ENCODE measurements around the gene FAM114A1.

FAM114A1 gene

GRCh38 chr4:38944440-38944839, 76.8 kb downstream of the FAM114A1 start:
- Histone ChIP-seq H3K27me3 (ENCODE audit: control insufficient read depth, insufficient read depth, low read length) (no peaks in the 10 kb centered on the region), H3K9ac (ENCODE audit: low read depth, low read length) (no peak overlapping the region), H3K4me3 (ENCODE audit: low read depth, low read length) (no peak overlapping the region), H3K9me3 (ENCODE audit: control insufficient read depth, insufficient read depth, low read length) (no peaks in the 10 kb centered on the region), H3K4me1 (ENCODE audit: control insufficient read depth, insufficient read depth, low read length) (no peaks in the 10 kb centered on the region), H3K36me3 (ENCODE audit: control insufficient read depth, insufficient read depth, low read length) (no peaks in the 10 kb centered on the region)

DNA sequence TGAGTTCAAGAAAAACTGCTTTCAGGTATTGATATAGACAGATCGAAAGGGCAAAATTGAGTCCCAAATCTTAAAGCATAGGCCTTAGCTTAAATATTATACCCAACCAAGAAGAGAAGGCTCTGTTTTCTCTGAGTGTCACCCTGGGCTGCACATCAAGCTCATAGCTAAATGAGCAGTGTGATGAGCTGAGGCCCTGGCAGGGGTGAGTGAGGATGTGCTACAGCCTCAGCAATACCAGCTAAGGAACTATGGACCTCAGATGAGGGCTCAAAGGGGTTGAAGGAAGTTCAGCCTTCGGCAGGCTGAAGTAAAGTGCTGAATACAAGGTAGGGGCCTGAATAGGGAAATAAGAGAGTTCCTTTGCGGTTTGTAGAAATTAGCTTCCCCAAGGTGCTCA, 79.3 kb downstream of the FAM114A1 start:
- H3K9me3 ChIP-seq (ENCODE audit: control insufficient read depth, insufficient read depth, low read length) = no peaks in the 10 kb centered on the region

DNA sequence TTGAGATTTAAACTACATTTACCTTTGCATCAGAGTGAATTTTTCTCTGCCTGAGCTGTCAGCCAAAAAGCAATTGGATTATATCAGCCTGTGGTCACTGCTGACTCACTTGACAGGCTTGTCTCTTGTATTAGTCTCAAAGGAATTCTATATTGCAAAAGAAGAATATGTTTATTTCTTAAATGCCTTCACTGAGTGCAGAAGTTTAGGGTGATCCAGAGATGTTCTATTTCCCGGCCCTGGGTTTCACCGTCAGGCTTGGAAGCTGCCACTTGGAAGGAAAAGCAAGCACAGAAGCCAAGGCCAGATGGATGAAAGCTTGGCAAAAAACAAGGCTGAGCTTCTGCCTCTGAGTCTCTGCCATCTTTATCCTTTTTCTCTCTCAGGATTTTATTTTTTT, 80.9 kb downstream of the FAM114A1 start:
- no peak overlapping the region for H3K9ac ChIP-seq (ENCODE audit: low read depth, low read length)
- no peaks in the 10 kb centered on the region for H3K4me1 ChIP-seq (ENCODE audit: control insufficient read depth, insufficient read depth, low read length)
- H3K4me3 ChIP-seq (ENCODE audit: low read depth, low read length) = no peak overlapping the region
- H3K36me3 ChIP-seq (ENCODE audit: control insufficient read depth, insufficient read depth, low read length) = no peaks in the 10 kb centered on the region
- no peaks in the 10 kb centered on the region for H3K9me3 ChIP-seq (ENCODE audit: control insufficient read depth, insufficient read depth, low read length)
- H3K27me3 ChIP-seq (ENCODE audit: control insufficient read depth, insufficient read depth, low read length) = no peaks in the 10 kb centered on the region

More for the DNA sequence above, 79.3 kb downstream of the FAM114A1 start:
- no peak overlapping the region for H3K9ac ChIP-seq (ENCODE audit: low read depth, low read length)
- H3K36me3 ChIP-seq (ENCODE audit: control insufficient read depth, insufficient read depth, low read length) = no peaks in the 10 kb centered on the region
- H3K27me3 ChIP-seq (ENCODE audit: control insufficient read depth, insufficient read depth, low read length) = no peaks in the 10 kb centered on the region
- no peaks in the 10 kb centered on the region for H3K4me1 ChIP-seq (ENCODE audit: control insufficient read depth, insufficient read depth, low read length)
- no peak overlapping the region for H3K4me3 ChIP-seq (ENCODE audit: low read depth, low read length)

GRCh38 chr4:38949411-38950051, 81.9 kb downstream of the FAM114A1 start:
- no peaks in the 10 kb centered on the region for H3K27me3 ChIP-seq (ENCODE audit: control insufficient read depth, insufficient read depth, low read length)
- no peak overlapping the region for H3K9ac ChIP-seq (ENCODE audit: low read depth, low read length)
- no peak overlapping the region for H3K4me3 ChIP-seq (ENCODE audit: low read depth, low read length)
- H3K9me3 ChIP-seq (ENCODE audit: control insufficient read depth, insufficient read depth, low read length) = no peaks in the 10 kb centered on the region
- H3K36me3 ChIP-seq (ENCODE audit: control insufficient read depth, insufficient read depth, low read length) = no peaks in the 10 kb centered on the region
- no peaks in the 10 kb centered on the region for H3K4me1 ChIP-seq (ENCODE audit: control insufficient read depth, insufficient read depth, low read length)

GRCh38 chr4:38950159-38950558, 82.6 kb downstream of the FAM114A1 start:
- Histone ChIP-seq H3K36me3 (ENCODE audit: control insufficient read depth, insufficient read depth, low read length) (no peaks in the 10 kb centered on the region), H3K9ac (ENCODE audit: low read depth, low read length) (no peak overlapping the region), H3K27me3 (ENCODE audit: control insufficient read depth, insufficient read depth, low read length) (no peaks in the 10 kb centered on the region), H3K9me3 (ENCODE audit: control insufficient read depth, insufficient read depth, low read length) (no peaks in the 10 kb centered on the region), H3K4me3 (ENCODE audit: low read depth, low read length) (no peak overlapping the region), H3K4me1 (ENCODE audit: control insufficient read depth, insufficient read depth, low read length) (no peaks in the 10 kb centered on the region)

DNA sequence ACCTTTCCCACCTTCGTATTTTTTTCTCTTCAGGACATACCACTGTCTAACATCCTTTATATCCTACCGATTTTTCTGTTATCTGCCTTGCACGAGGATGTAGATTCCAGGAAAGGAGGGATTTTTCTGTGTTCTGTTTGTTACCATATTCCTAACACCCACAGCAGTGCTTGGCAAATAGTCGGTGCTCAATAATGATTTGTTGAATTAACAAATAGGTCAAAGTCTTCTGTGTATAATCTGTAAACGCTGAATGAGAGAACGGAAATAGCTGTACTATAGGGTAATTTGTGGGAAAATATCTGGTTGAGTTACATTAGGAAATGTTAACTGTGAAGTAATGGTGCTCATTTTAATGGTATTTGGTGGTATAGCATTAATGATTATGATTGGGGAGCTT, 83.1 kb downstream of the FAM114A1 start:
- Histone ChIP-seq H3K36me3 (ENCODE audit: control insufficient read depth, insufficient read depth, low read length) (no peaks in the 10 kb centered on the region), H3K9me3 (ENCODE audit: control insufficient read depth, insufficient read depth, low read length) (no peaks in the 10 kb centered on the region), H3K27me3 (ENCODE audit: control insufficient read depth, insufficient read depth, low read length) (no peaks in the 10 kb centered on the region), H3K9ac (ENCODE audit: low read depth, low read length) (no peak overlapping the region), H3K4me1 (ENCODE audit: control insufficient read depth, insufficient read depth, low read length) (no peaks in the 10 kb centered on the region), H3K4me3 (ENCODE audit: low read depth, low read length) (no peak overlapping the region)

DNA sequence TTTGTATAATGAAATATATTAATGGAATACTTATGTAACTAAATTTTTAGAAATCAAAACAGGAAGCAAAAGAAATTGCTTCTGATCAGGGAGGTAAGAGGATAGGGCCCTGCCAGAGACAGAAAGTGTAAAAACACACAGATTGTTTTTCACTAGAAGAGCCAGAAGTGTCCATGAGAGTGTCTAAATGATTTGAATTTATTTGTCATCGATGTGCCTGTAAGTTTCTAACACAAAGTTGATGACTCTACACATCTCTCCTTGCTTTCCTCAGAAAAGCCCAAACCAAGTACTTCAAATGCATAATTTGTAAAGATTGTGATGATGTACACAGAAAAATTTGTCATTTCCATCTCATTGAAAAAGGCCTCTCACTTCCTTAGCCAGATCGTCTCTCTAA, 84.0 kb downstream of the FAM114A1 start:
- no peaks in the 10 kb centered on the region for H3K27me3 ChIP-seq (ENCODE audit: control insufficient read depth, insufficient read depth, low read length)
- H3K36me3 ChIP-seq (ENCODE audit: control insufficient read depth, insufficient read depth, low read length) = no peaks in the 10 kb centered on the region
- H3K4me1 ChIP-seq (ENCODE audit: control insufficient read depth, insufficient read depth, low read length) = no peaks in the 10 kb centered on the region
- H3K9ac ChIP-seq (ENCODE audit: low read depth, low read length) = no peak overlapping the region
- H3K9me3 ChIP-seq (ENCODE audit: control insufficient read depth, insufficient read depth, low read length) = no peaks in the 10 kb centered on the region
- no peak overlapping the region for H3K4me3 ChIP-seq (ENCODE audit: low read depth, low read length)

- Histone ChIP-seq H3K36me3 (ENCODE audit: control insufficient read depth, insufficient read depth, low read length) (no peaks in the 10 kb centered on the region), H3K9me3 (ENCODE audit: control insufficient read depth, insufficient read depth, low read length) (no peaks in the 10 kb centered on the region), H3K4me1 (ENCODE audit: control insufficient read depth, insufficient read depth, low read length) (no peaks in the 10 kb centered on the region), H3K27me3 (ENCODE audit: control insufficient read depth, insufficient read depth, low read length) (no peaks in the 10 kb centered on the region), H3K4me3 (ENCODE audit: low read depth, low read length) (no peak overlapping the region), H3K9ac (ENCODE audit: low read depth, low read length) (no peak overlapping the region)
Measured at GRCh38 chr4:38952017-38952416, 84.4 kb downstream of the FAM114A1 start.

- Histone ChIP-seq H3K4me1 (ENCODE audit: control insufficient read depth, insufficient read depth, low read length) (no peaks in the 10 kb centered on the region), H3K36me3 (ENCODE audit: control insufficient read depth, insufficient read depth, low read length) (no peaks in the 10 kb centered on the region), H3K9me3 (ENCODE audit: control insufficient read depth, insufficient read depth, low read length) (no peaks in the 10 kb centered on the region), H3K4me3 (ENCODE audit: low read depth, low read length) (no peak overlapping the region), H3K9ac (ENCODE audit: low read depth, low read length) (no peak overlapping the region), H3K27me3 (ENCODE audit: control insufficient read depth, insufficient read depth, low read length) (no peaks in the 10 kb centered on the region)
Measured at GRCh38 chr4:38954727-38955126, 87.1 kb downstream of the FAM114A1 start.

DNA sequence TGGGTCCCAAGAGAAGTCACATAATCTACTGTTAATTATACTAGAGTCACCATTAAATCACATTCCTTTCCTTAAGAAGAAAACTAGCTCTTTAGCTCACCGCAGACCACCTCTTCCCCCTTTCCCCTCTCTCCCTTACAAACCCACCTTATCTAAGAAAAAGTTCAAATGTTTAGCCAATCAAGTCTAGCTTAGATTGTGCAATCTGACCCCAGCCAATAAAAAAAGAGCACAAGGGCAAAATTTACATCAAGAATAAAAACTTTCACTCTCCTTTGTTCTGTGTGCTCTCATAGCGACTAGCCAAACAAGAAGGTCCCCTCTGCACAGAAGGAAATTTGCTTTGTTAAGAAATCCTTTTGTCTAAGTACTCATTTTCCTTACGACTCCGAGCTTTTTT, 88.4 kb downstream of the FAM114A1 start:
- no peaks in the 10 kb centered on the region for H3K36me3 ChIP-seq (ENCODE audit: control insufficient read depth, insufficient read depth, low read length)
- no peak overlapping the region for H3K9ac ChIP-seq (ENCODE audit: low read depth, low read length)
- no peaks in the 10 kb centered on the region for H3K27me3 ChIP-seq (ENCODE audit: control insufficient read depth, insufficient read depth, low read length)
- H3K4me3 ChIP-seq (ENCODE audit: low read depth, low read length) = no peak overlapping the region
- H3K4me1 ChIP-seq (ENCODE audit: control insufficient read depth, insufficient read depth, low read length) = no peaks in the 10 kb centered on the region
- no peaks in the 10 kb centered on the region for H3K9me3 ChIP-seq (ENCODE audit: control insufficient read depth, insufficient read depth, low read length)

GRCh38 chr4:38957261-38957815, 89.7 kb downstream of the FAM114A1 start:
- no peaks in the 10 kb centered on the region for H3K36me3 ChIP-seq (ENCODE audit: control insufficient read depth, insufficient read depth, low read length)
- H3K4me3 ChIP-seq (ENCODE audit: low read depth, low read length) = no peak overlapping the region
- no peak overlapping the region for H3K9ac ChIP-seq (ENCODE audit: low read depth, low read length)
- H3K27me3 ChIP-seq (ENCODE audit: control insufficient read depth, insufficient read depth, low read length) = no peaks in the 10 kb centered on the region
- H3K9me3 ChIP-seq (ENCODE audit: control insufficient read depth, insufficient read depth, low read length) = no peaks in the 10 kb centered on the region
- H3K4me1 ChIP-seq (ENCODE audit: control insufficient read depth, insufficient read depth, low read length) = no peaks in the 10 kb centered on the region

DNA sequence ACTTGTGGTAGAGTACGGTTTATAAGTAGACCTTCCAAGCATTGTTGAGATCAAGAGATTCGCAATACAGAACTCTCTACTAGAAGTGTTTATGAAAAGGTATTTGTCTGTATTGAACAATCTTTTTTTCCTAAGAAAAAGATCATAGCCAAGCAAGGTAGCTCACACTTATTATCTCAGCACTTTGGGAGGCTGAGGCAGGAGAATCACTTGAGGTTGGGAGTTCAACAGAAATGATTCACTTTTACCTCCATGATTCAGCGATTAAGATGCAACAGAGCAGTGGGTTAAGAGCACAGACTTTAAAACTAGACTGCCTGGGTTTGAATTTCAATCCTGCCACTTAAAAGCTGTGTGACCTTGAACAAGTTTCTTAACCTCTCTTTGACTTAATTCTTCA, 90.3 kb downstream of the FAM114A1 start:
- Histone ChIP-seq H3K4me3 (ENCODE audit: low read depth, low read length) (no peak overlapping the region), H3K4me1 (ENCODE audit: control insufficient read depth, insufficient read depth, low read length) (no peaks in the 10 kb centered on the region), H3K27me3 (ENCODE audit: control insufficient read depth, insufficient read depth, low read length) (no peaks in the 10 kb centered on the region), H3K9ac (ENCODE audit: low read depth, low read length) (no peak overlapping the region), H3K9me3 (ENCODE audit: control insufficient read depth, insufficient read depth, low read length) (no peaks in the 10 kb centered on the region), H3K36me3 (ENCODE audit: control insufficient read depth, insufficient read depth, low read length) (no peaks in the 10 kb centered on the region)
